ENCODE measurements around the gene UBR4.

The UBR4 gene

GRCh38 chr1:19032413-19032695 is 177.7 kb downstream of the UBR4 start:
- no peak for DNase-seq

GRCh38 chr1:19029191-19030085 is 180.6 kb downstream of the UBR4 start:
- DNase-seq: no peak

GRCh38 chr1:19028546-19029129 is 181.4 kb downstream of the UBR4 start:
- DNase-seq: no peak

- DNase-seq: no peak
These were observed 182.0 kb downstream of the UBR4 start for GRCh38 chr1:19028110-19028509.

All from activated CD4-positive, CD25-positive, alpha-beta regulatory T cell treated with anti-CD3 and anti-CD28 coated beads, Interleukin-2, amount 50 U/mL, for 72 hours (primary cell).